Amygdala (tissue), 56 donors: Measurements from ENCODE around the gene CGB2.
"Not testable (repeated sequence)": the region's sequence is repeated elsewhere in the genome, so short reads cannot be mapped to it uniquely, and the experiment has no call there.

ENCODE experiments used
- DNase-seq, 56 donors: peaks; one replicate each; lab custom pipeline; 2025; lab: John Stamatoyannopoulos, UW

The CGB2 gene

GRCh38 chr19:49029749-49030148 is 1.9 kb upstream of the CGB2 start:
- DNase-seq: not testable (repeated sequence)

- not testable (repeated sequence) for DNase-seq
Measured at GRCh38 chr19:49030323-49030722, 1.4 kb upstream of the CGB2 start.

GRCh38 chr19:49036815-49037214 is 5.1 kb downstream of the CGB2 start, which contains the start of gene CGB1:
CGB1 (minus strand) TSS chr19:49036895; CDS start chr19:49036711, 184 bp downstream.
- DNase-seq: not testable (repeated sequence)

GRCh38 chr19:49038111-49038510 is 6.4 kb downstream of the CGB2 start:
- not testable (repeated sequence) for DNase-seq

DNA sequence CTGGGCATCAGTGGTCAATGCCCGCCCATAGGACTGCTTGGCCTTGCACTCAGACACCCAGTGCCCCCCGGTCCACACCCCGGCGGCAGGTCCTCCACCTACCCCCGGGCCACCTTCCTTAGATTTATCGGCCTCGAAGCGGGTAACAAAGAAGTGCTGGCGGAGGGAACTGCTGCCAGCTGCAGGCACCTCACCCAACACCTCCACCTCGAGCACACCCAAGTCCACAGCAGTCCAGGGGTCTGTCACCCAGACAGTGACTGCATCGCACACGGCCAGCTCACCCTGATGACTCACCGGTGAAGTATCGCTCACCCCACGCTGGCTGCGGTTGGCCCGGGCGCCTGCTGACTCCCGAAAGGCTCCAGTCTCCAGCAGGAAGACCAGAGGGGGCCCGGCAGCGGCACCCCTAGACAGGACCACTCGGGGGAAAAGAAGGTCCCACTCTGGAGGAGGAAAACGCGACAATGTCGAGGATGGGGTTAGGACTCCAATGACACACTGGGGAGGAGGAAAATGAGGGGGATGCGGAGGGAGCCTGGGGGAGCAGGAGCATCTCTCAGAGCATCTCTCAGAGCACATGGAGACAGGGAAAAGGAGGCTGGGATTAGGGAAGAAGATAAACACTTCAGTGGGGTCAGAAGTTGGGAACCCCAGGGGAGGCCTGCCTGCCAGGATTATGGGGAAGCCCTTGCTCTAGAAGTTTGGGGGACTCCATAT is 7.0 kb downstream of the CGB2 start:
- not testable (repeated sequence) for DNase-seq

GRCh38 chr19:49039736-49040135 is 8.0 kb downstream of the CGB2 start:
- DNase-seq: not testable (repeated sequence)

- DNase-seq: no peak
Measured at GRCh38 chr19:49042177-49042576, 10.5 kb downstream of the CGB2 start.

- DNase-seq: not testable (repeated sequence)
Measured at GRCh38 chr19:49042666-49043065, 11.0 kb downstream of the CGB2 start.

- DNase-seq: not testable (repeated sequence)
Measured at GRCh38 chr19:49043548-49043947, 11.9 kb downstream of the CGB2 start, which contains the start of gene CGB5. CGB5 (plus strand) TSS chr19:49043848; CDS start chr19:49044210, 362 bp downstream.

DNA sequence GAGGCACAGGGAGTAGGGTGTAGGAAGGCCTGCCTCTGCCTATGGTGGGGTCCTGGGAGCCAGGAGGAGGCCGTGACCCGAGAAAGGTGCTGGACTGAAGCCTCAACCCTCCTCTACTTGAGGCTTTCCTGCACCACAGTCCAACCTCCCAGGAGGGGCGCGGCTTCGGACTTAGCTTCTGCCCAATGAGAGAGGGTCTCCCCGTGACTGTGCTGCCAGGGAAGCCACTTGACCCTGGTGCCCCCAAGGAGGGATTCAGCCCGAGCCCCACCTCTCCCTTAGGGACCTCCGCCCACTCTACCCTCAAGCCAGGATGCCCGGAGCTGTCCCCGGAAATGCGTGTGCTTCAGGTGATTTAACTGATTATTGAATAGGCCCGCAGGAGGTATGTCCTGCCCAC is 17.3 kb downstream of the CGB2 start, which contains the start of gene CGB8:
Gene CGB8 (minus strand): TSS at position 101 of the 400 bp plus-strand sequence. CDS start 372 bp downstream, outside the sequence.
- not testable (repeated sequence) for DNase-seq

DNA sequence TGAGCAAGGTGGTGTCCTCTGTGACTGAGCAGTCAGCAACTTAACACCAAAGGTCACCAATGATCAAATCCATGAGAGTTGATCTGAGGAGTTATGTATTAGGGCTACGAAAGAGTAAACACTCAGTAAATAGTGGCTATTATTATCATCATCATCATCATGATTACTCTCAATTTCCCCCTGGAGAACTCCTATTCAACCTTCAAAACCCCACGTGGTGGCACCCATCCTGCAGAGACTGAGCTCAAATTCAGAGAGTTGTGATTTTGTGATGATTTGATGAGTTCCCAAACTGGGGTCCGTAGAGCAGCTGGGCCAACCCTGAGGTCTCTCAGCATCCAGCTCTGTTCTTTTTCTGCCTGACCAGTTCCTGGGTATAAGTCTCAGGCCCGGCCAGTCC is 18.1 kb downstream of the CGB2 start:
- DNase-seq: not testable (repeated sequence)

DNA sequence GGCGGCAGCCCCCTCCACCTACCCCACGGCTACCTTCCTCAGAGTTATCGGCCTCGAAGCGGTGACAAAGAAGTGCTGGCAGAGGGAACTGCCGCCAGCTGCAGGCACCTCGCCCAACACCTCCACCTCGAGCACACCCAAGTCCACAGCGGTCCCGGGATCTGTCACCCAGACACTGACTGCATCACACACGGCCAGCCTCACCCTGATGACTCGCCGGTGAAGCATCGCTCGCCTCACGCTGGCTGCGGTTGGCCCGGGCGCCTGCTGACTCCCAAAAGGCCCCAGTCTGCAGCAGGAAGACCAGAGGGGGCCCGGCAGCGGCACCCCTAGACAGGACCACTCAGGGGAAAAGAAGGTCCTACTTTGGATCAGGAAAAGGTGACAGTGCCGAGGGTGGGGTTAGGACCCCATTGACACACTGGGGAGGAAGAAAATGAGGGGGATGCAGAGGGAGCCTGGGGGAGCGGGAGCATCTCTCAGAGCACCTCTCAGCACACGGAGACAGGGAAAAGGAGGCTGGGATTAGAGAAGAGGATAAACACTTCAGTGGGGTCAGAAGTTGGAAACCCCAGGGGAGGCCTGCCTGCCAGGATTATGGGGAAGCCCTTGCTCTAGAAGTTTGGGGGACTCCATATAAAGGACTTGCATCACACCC is 18.8 kb downstream of the CGB2 start:
- not testable (repeated sequence) for DNase-seq

- peak in 9 of 56 donors; percentile 2 to 33 (median 5) for DNase-seq
Measured at GRCh38 chr19:49056101-49056901, 24.6 kb downstream of the CGB2 start.

- DNase-seq: not testable (repeated sequence)
Measured at GRCh38 chr19:49056902-49057596, 25.4 kb downstream of the CGB2 start.

GRCh38 chr19:49057636-49058234 is 26.0 kb downstream of the CGB2 start, which contains the start of gene CGB7:
CGB7 (minus strand) TSS chr19:49057749; CDS start chr19:49055375, 2,374 bp downstream.
- peak in 5 of 56 donors; percentile 4 to 26 (median 19) for DNase-seq

GRCh38 chr19:49058562-49058961 is 26.9 kb downstream of the CGB2 start:
- DNase-seq: peak in 1 of 56 donors; percentile 17

- no peak for DNase-seq
Measured at GRCh38 chr19:49059053-49059452, 27.4 kb downstream of the CGB2 start.

- DNase-seq: no peak
Measured at GRCh38 chr19:49061000-49061399, 29.3 kb downstream of the CGB2 start.

DNA sequence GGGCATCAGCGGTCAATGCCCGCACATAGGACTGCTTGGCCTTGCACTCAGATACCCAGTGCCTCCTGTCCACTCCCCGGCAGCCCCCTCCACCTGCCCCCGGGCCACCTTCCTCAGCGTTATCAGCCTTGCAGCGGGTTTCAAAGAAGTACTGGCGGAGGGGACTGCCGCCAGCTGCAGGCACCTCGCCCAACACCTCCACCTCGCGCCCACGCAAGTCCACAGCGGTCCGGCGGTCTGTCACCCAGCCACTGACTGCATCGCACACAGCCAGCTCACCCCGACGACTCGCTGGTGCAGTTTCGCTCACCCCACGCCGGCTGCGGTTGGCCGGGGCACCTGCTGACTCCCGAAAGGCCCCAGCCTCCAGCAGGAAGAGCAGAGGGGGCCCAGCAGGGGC is 29.8 kb downstream of the CGB2 start:
- DNase-seq: no peak
